Measurements from ENCODE around the gene SH2D1B. TPM values are rescaled to one million over a fixed set of nuclear protein-coding genes. Genes with fewer than 3 reads are reported as not detected.

SH2D1B gene
- total and polyA plus RNA-seq, 2 experiments from 2014 or later, result not detected

DNA sequence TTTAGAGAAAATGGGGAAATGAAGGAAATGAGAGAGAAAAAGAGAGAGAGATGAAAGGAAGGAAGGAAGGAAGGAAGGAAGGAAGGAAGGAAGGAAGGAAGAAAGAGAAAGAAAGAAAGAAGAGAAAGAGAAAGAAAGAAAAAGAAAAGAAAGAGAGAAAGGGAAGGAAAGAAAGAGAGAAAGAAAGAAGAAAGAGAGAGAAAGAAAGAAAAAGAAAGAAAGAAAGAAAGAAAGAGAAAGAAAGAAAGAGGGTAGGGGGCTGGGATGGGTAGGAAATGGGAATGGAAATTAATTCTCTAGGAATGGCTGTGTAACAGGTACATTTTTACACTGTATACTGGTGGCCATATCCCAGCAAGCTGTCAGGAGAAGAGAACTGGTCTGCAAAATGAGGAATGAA, 4.3 kb upstream of the SH2D1B start (continued):
- TF ChIP-seq, protein P1, sequence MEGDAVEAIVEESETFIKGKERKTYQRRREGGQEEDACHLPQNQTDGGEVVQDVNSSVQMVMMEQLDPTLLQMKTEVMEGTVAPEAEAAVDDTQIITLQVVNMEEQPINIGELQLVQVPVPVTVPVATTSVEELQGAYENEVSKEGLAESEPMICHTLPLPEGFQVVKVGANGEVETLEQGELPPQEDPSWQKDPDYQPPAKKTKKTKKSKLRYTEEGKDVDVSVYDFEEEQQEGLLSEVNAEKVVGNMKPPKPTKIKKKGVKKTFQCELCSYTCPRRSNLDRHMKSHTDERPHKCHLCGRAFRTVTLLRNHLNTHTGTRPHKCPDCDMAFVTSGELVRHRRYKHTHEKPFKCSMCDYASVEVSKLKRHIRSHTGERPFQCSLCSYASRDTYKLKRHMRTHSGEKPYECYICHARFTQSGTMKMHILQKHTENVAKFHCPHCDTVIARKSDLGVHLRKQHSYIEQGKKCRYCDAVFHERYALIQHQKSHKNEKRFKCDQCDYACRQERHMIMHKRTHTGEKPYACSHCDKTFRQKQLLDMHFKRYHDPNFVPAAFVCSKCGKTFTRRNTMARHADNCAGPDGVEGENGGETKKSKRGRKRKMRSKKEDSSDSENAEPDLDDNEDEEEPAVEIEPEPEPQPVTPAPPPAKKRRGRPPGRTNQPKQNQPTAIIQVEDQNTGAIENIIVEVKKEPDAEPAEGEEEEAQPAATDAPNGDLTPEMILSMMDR (conservative IDR thresholded peaks at IDR 0.05; ENCODE audit: low read depth in 2 of 2), result no peak
- TF ChIP-seq STAT1 (IDR thresholded peaks at IDR 0.05; ENCODE audit: unreplicated experiment), result no peak
- no peak for TF ChIP-seq ZNF331 (CRISPR knock-in tag; IDR thresholded peaks at IDR 0.05; ENCODE audit: low read depth)
- no peak for TF ChIP-seq JUNB (IDR thresholded peaks at IDR 0.05; ENCODE audit: unreplicated experiment)
- TF ChIP-seq ETS1 (IDR thresholded peaks at IDR 0.05), result no peak
- no peak for TF ChIP-seq CREB1 (CRISPR knock-in tag; IDR thresholded peaks at IDR 0.05; ENCODE audit: low read depth)
- no peak for TF ChIP-seq ZNF114 (CRISPR knock-in tag; IDR thresholded peaks at IDR 0.05)

DNA sequence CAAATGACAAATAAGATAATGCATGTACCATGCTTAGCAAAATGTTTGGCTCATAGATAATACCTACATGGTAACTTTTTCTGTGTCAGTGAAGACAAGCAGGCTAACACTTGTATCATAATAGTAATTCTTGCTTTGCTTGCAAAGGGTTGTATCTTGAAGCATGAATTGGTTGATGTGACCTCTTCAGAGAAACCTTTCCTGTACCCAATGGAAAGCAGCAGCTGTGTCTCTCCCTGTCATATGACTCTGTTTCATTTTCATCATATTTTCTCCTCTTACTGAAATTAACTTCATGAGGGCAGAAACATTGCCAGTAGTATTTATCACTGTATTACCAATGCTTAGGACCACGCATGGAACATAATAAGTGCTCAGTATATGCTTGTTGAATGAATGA, 4.4 kb downstream of the SH2D1B start:
- no peaks in the 10 kb centered on the region for H3K4me1 ChIP-seq (ENCODE audit: insufficient read depth)
- no peaks in the 10 kb centered on the region for H3K36me3 Mint-ChIP-seq (ENCODE audit: low read depth)
- H3K27me3 ChIP-seq (ENCODE audit: insufficient read depth), result no peaks in the 10 kb centered on the region
- H3K4me3 Mint-ChIP-seq, result no peak overlapping the region
- no peak overlapping the region for H3K27ac ChIP-seq (ENCODE audit: low read depth)
- no peak for ATAC-seq
- H3K27me3 Mint-ChIP-seq (ENCODE audit: insufficient read depth, low read depth, poor library complexity), result no peaks in the 10 kb centered on the region
- no peak for TF ChIP-seq REST (IDR thresholded peaks at IDR 0.05; ENCODE audit: unreplicated experiment)
- no peak overlapping the region for H3K27ac Mint-ChIP-seq
- no peak overlapping the region for H3K4me2 ChIP-seq
- H2AFZ ChIP-seq, result no peak overlapping the region
- no peaks in the 10 kb centered on the region for H3F3A ChIP-seq (replicated peaks; ENCODE audit: low read depth)
- no peaks in the 10 kb centered on the region; the same call in 2 of the 3 replicates for H3K4me1 Mint-ChIP-seq
- peaks cover 7% of the 10 kb centered on the region; the same call in 1 of the 2 replicates for H3K9me2 ChIP-seq (ENCODE audit: insufficient read depth)
- no peaks in the 10 kb centered on the region; the same call in 2 of the 3 replicates for H3K9me3 Mint-ChIP-seq
- H3K79me2 ChIP-seq (replicated peaks; ENCODE audit: insufficient read depth), result no peaks in the 10 kb centered on the region
- H3K4me3 ChIP-seq, result no peak overlapping the region
- DNase-seq (ENCODE audit: low spot score), result no peak
- H4K20me1 ChIP-seq (replicated peaks; ENCODE audit: insufficient read depth), result no peaks in the 10 kb centered on the region
- no peaks in the 10 kb centered on the region for H3K36me3 ChIP-seq (ENCODE audit: insufficient read depth)
